KOPT-K1 (cell line): Measurements from ENCODE around the gene TUFT1.
A peak's percentile ranks its signal among the peaks of the same experiment; 100 is the strongest.
"Not testable (repeated sequence)": the region's sequence is repeated elsewhere in the genome, so short reads cannot be mapped to it uniquely, and the experiment has no call there.

ENCODE experiments used
- H3K27ac ChIP-seq: fragments of 200-600 bp; sonication (generic); 2 replicates; pipeline ENCODE4 v1.5.1; 2016; ENCODE audit warnings: antibody characterized with exemption, mild to moderate bottlenecking, low read depth, low read length; ENCODE audit not compliant: poor library complexity, severe bottlenecking
- H3K36me3 ChIP-seq: fragments of 200-600 bp; sonication (generic); 2 replicates; pipeline ENCODE4 v1.5.1; 2017; ENCODE audit warnings: antibody characterized with exemption, mild to moderate bottlenecking, low read length, moderate library complexity; ENCODE audit not compliant: insufficient read depth
- H3K9me3 ChIP-seq: fragments of 200-600 bp; sonication (generic); 2 replicates; pipeline ENCODE4 v1.5.1; 2017; ENCODE audit warnings: antibody characterized with exemption, low read length, mild to moderate bottlenecking; ENCODE audit not compliant: insufficient read depth, poor library complexity, severe bottlenecking

Gene TUFT1

DNA sequence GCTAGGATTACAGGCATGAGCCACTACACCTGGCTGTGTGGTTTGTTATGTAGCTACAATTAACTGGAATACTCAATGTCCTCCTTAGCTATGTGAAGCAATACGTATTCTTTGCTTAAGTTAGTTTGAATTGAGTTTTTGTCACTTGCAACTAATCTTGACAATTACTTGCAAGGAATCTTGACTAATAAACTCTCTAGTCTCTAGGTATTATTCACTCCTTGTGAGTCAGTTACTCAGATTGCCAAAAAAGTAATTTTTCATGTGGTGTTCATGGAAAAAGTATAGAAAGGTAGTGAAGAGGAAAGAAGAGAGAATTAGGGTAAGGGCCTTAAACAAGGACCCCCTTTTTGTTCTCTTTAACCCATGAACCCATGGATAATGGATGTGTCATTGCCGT is 64.2 kb downstream of the TUFT1 start:
- no peaks in the 10 kb centered on the region for H3K36me3 ChIP-seq
- H3K27ac ChIP-seq = no peak overlapping the region
- no peaks in the 10 kb centered on the region for H3K9me3 ChIP-seq

DNA sequence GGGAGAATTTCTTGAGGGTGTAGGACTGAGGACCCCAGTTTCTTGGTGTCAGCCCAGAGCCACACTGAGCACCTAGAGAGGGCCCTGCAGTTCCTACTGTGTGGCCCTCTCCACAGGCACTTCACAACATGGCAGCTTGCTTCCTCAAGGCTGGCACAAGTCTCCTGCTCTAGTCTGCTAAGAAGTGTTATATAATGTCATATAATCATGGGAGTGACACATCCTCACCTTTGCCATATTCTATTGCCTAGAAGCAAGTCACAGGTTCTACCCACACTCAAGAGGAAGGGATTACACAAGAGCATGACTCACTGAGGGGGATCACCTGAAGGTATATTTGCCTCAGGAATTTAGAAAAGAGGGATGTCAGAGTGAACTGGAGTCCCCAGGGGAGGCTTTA is 66.3 kb downstream of the TUFT1 start:
- H3K36me3 ChIP-seq = no peaks in the 10 kb centered on the region
- no peaks in the 10 kb centered on the region for H3K9me3 ChIP-seq
- no peak overlapping the region for H3K27ac ChIP-seq

GRCh38 chr1:151606857-151607256 is 66.7 kb downstream of the TUFT1 start:
- no peak overlapping the region for H3K27ac ChIP-seq

DNA sequence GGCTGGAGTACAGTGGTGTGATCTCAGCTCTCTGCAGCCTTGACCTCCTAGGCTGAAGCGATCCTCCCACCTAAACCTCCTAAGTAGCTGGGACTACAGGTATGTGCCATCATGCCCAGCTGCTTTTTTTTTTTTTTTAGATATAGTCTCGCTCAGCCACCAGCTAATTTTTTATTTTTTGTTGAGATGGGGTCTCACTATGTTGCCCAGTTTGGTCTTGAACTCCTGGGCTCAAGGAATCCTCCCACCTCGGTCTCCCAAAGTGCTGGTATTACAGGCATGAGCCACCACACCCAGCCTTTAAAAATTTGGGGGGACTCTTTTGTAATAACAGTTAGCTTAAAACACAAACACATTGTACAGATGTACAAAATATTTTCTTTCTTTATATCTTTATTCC is 70.0 kb downstream of the TUFT1 start:
- H3K27ac ChIP-seq = no peak overlapping the region
- H3K36me3 ChIP-seq = peaks cover 4% of the 10 kb centered on the region; the same call in 1 of the 2 replicates
- no peaks in the 10 kb centered on the region for H3K9me3 ChIP-seq

More at GRCh38 chr1:151606857-151607256, 66.7 kb downstream of the TUFT1 start:
- Histone ChIP-seq H3K36me3 (no peaks in the 10 kb centered on the region), H3K9me3 (no peaks in the 10 kb centered on the region)

DNA sequence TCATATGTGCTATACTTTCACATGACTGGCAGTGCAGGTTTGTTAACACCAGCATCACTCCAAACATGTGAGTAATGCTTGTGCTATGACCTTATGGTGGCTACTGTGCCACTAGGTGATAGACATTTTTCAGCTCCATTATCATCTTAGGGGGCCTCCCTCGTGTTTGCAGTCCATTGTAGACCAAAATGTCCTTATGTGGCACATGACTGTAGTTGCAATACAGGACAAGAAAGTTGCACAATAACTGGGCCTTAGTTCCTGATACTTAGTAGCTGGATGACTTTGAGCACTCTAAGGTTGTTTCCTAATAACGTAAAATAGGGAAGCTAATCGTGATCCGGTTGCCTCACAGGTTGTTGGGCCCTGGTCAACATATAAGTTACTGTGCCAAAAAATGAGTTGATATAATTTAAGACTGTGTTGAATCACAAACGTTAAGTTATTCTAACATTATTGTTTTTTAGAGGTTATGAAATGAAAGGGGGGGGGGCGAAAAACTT is 71.2 kb downstream of the TUFT1 start:
- Histone ChIP-seq H3K27ac (peak overlapping the region; percentile 91), H3K36me3 (peaks cover 4% of the 10 kb centered on the region)

GRCh38 chr1:151611832-151612500 is 71.9 kb downstream of the TUFT1 start, which contains the start of gene SNX27:
SNX27 (plus strand) TSS chr1:151612050; CDS start chr1:151612202, 152 bp downstream.
- Histone ChIP-seq H3K9me3 (no peaks in the 10 kb centered on the region), H3K36me3 (peaks cover 4% of the 10 kb centered on the region), H3K27ac (peak within 1 kb of the TSS; percentile 91)

More for the DNA sequence above, 71.2 kb downstream of the TUFT1 start:
- H3K9me3 ChIP-seq = no peaks in the 10 kb centered on the region

GRCh38 chr1:151612501-151613281 is 72.6 kb downstream of the TUFT1 start:
- H3K9me3 ChIP-seq = no peaks in the 10 kb centered on the region
- peak overlapping the region; percentile 91 for H3K27ac ChIP-seq
- peaks cover 4% of the 10 kb centered on the region for H3K36me3 ChIP-seq

GRCh38 chr1:151613282-151613780 is 73.2 kb downstream of the TUFT1 start:
- peaks cover 4% of the 10 kb centered on the region for H3K36me3 ChIP-seq
- H3K27ac ChIP-seq = peak overlapping the region; percentile 91
- H3K9me3 ChIP-seq = no peaks in the 10 kb centered on the region

DNA sequence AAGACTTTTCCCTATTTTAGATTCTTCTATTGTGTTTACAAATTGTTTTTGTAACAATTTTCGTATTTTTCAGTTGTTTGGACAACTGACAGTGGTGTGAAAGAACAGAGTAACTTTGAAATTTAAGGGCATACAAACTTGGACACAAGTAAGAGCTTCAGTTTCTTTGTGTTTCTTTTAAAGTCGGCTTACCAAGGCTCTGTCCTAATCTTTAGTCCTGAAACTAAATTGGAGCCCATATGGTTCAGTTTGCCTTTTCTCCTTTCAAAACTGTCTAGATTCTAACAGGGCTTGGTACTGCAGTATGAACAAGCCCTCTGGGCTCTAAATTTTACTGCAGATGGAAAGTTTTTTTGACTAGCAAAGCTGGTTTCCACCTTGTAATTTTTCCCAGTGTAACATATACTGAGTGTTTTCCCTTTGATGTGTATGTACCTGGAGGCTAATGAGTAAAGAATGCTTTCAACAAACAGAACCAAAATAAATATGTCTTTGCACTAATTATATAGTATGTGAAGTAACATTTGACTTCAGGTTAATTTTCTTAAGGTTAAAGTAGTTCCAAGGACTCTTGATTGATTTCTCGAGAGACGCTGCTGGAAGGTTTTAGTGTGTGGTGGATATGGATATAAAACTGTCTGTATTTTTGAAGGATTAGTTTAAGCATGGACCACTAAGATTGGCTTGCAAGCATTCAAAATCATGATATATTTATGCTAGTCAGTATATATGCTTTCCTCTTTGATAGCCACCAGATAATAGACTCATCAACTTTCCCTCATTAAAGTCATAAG is 75.8 kb downstream of the TUFT1 start:
- no peak overlapping the region for H3K27ac ChIP-seq
- no peaks in the 10 kb centered on the region for H3K9me3 ChIP-seq
- H3K36me3 ChIP-seq = peaks cover 4% of the 10 kb centered on the region

GRCh38 chr1:151616505-151616849 is 76.4 kb downstream of the TUFT1 start:
- H3K27ac ChIP-seq = no peak overlapping the region
- no peaks in the 10 kb centered on the region for H3K9me3 ChIP-seq
- H3K36me3 ChIP-seq = peaks cover 4% of the 10 kb centered on the region

- Histone ChIP-seq H3K36me3 (peaks cover 4% of the 10 kb centered on the region), H3K9me3 (no peaks in the 10 kb centered on the region), H3K27ac (no peak overlapping the region)
Measured at GRCh38 chr1:151618003-151618402, 77.9 kb downstream of the TUFT1 start.

- H3K36me3 ChIP-seq = peaks cover 4% of the 10 kb centered on the region
Measured at GRCh38 chr1:151618470-151618869, 78.4 kb downstream of the TUFT1 start.

DNA sequence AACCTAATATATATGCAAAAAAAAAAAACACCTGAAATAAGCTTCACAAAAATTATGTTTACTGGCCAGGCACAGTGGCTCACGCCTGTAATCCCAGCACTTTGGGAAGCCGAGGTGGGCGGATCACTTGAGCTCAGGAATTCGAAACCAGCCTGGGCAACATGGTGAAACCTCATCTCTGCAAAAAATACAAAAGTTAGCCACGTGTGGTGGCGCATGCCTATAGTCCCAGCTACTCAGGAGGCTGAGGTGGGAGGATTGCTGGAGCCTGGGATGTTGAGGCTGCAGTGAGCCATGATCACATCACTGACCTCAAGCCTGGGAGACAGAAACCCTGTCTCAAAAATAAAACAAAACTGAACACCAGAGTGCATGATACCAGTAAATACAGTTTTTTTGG is 78.9 kb downstream of the TUFT1 start:
- not testable (repeated sequence) for H3K27ac ChIP-seq, H3K36me3 ChIP-seq, H3K9me3 ChIP-seq

More at GRCh38 chr1:151618470-151618869, 78.4 kb downstream of the TUFT1 start:
- no peaks in the 10 kb centered on the region for H3K9me3 ChIP-seq
- no peak overlapping the region for H3K27ac ChIP-seq

DNA sequence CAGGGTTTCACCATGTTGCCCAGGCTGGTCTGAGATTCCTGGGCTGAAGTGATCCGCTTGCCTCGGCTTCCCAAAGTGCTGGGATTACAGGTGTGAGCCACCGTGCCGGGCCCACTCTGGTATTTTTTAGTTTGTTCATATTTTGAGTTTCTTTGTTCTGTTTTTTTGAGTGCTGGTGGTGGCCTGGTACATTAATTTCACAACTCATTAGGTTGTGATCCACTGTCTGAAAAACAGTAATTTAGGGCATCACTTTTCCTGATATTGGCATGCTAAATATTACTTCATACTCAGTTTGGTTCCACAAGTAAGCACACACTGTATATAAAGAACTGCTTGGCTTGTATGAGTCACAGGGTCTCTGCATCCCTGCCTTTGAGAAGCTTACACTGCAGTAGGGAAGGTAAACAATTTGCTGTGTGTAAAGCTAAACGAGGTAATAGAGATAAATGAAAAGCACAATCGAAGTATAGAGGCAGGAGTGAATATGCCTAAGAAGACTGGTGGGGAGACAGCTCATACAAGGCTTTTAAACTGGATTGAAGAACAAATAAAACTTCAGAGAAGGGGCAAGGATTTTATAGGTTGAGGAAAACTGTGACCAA is 79.5 kb downstream of the TUFT1 start:
- peaks cover 4% of the 10 kb centered on the region for H3K36me3 ChIP-seq
- H3K9me3 ChIP-seq = no peaks in the 10 kb centered on the region

More for the DNA sequence above, 79.5 kb downstream of the TUFT1 start:
- no peak overlapping the region for H3K27ac ChIP-seq
